Measurements from ENCODE around the gene CCDC154.
A peak's percentile ranks its signal among the peaks of the same experiment; 100 is the strongest.

The CCDC154 gene

DNA sequence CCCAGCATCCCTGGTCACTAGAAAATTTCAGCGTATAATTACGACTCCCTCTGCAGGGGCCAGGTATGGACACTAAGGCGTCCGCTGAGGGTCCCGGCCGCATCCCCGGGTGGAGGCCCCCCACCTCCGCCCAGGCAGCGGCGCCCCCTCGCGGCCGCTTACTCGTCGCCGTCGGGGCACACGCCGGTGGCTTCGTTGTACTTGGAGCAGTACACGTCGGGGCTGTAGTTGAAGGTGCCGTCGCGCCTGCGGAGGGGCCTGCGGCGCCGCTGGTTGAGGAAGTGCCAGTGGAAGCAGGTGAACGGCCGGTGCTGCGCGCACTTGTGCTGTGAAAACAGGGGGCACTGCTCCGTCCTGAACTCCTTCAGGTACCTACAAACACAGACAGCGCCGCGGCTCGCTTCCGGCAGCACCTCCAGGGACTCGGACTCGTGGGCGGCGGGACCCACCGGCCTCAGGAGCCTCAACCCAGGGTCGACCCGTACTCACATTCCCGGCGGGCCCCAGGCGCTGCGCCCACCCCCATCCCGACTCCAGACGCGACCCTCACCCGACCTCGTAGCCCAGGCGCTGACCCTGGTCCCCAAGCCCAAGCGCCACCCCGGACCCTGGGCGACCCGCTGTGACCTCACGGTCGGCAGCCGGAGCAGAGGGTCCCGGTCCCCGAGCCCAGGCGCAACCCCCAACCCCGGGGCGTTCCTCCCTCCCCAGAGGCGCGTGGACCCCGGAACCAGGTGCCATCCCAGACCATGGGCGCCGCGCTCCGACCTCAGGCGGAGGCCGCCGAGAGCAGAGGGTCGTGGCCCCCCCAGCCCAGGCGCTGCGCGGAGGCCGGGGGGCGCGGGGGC is 30.4 kb downstream of the CCDC154 start (continued):
- TF ChIP-seq ZNF677 (tag by site-specific recombination; IDR thresholded peaks at IDR 0.05) (no peak), KLF7 (tag by site-specific recombination; IDR thresholded peaks at IDR 0.05; ENCODE audit: borderline replicate concordance) (no peak), ZNF146 (tag by site-specific recombination; IDR thresholded peaks at IDR 0.05) (0 out of 2 replicates have a peak, but pooled peaks have one; percentile 15), IKZF3 (tag by site-specific recombination; IDR thresholded peaks at IDR 0.05) (no peak), ZNF16 (tag by site-specific recombination; IDR thresholded peaks at IDR 0.05; ENCODE audit: low read depth) (no peak), HOXC10 (CRISPR knock-in tag; IDR thresholded peaks at IDR 0.05) (no peak), ZNF571 (tag by site-specific recombination; IDR thresholded peaks at IDR 0.05) (no peak), ZNF792 (tag by site-specific recombination; IDR thresholded peaks at IDR 0.05) (no peak), ZNF558 (tag by site-specific recombination; IDR thresholded peaks at IDR 0.05) (no peak), GFI1B (tag by site-specific recombination; IDR thresholded peaks at IDR 0.05) (no peak), ZNF530 (tag by site-specific recombination; IDR thresholded peaks at IDR 0.05; ENCODE audit: low read depth) (no peak), SP7 (tag by site-specific recombination; IDR thresholded peaks at IDR 0.05) (0 out of 2 replicates have a peak, but pooled peaks have one; percentile 19), KLF16 (tag by site-specific recombination; IDR thresholded peaks at IDR 0.05) (no peak), ZNF555 (tag by site-specific recombination; conservative IDR thresholded peaks at IDR 0.05) (no peak), ZNF138 (tag by site-specific recombination; IDR thresholded peaks at IDR 0.05; ENCODE audit: borderline replicate concordance) (no peak), ZFP69B (tag by site-specific recombination; IDR thresholded peaks at IDR 0.05) (peak; percentile 84), ZNF660 (tag by site-specific recombination; IDR thresholded peaks at IDR 0.05) (no peak), KLF9 (tag by site-specific recombination; IDR thresholded peaks at IDR 0.05; ENCODE audit: low read depth) (no peak), ZNF292 (tag by site-specific recombination; IDR thresholded peaks at IDR 0.05; ENCODE audit: borderline replicate concordance, low read depth) (no peak), ZNF585B (tag by site-specific recombination; IDR thresholded peaks at IDR 0.05) (no peak), ZNF433 (tag by site-specific recombination; IDR thresholded peaks at IDR 0.05; ENCODE audit: low read depth) (no peak), ZNF10 (tag by site-specific recombination; IDR thresholded peaks at IDR 0.05) (0 out of 2 replicates have a peak, but pooled peaks have one; percentile 47), ZNF76 (tag by site-specific recombination; IDR thresholded peaks at IDR 0.05; ENCODE audit: borderline replicate concordance, low read depth) (no peak), ZNF501 (tag by site-specific recombination; IDR thresholded peaks at IDR 0.05) (no peak), PRDM1 (tag by site-specific recombination; IDR thresholded peaks at IDR 0.05) (no peak), ZBTB20 (tag by site-specific recombination; IDR thresholded peaks at IDR 0.05) (no peak; the same call in 1 of the 2 replicates), ZNF404 (tag by site-specific recombination; IDR thresholded peaks at IDR 0.05) (no peak), ZBTB17 (tag by site-specific recombination; IDR thresholded peaks at IDR 0.05) (no peak)
- TF ChIP-seq, protein P1, sequence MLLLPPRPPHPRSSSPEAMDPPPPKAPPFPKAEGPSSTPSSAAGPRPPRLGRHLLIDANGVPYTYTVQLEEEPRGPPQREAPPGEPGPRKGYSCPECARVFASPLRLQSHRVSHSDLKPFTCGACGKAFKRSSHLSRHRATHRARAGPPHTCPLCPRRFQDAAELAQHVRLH (tag by site-specific recombination; IDR thresholded peaks at IDR 0.05) = peak; percentile 41; the same call in 1 of the 2 replicates
- TF ChIP-seq, protein P2, sequence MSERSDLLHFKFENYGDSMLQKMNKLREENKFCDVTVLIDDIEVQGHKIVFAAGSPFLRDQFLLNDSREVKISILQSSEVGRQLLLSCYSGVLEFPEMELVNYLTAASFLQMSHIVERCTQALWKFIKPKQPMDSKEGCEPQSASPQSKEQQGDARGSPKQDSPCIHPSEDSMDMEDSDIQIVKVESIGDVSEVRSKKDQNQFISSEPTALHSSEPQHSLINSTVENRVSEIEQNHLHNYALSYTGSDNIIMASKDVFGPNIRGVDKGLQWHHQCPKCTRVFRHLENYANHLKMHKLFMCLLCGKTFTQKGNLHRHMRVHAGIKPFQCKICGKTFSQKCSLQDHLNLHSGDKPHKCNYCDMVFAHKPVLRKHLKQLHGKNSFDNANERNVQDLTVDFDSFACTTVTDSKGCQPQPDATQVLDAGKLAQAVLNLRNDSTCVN (tag by site-specific recombination; optimal IDR thresholded peaks at IDR 0.05) = peak; percentile 57
- TF ChIP-seq, protein P3, sequence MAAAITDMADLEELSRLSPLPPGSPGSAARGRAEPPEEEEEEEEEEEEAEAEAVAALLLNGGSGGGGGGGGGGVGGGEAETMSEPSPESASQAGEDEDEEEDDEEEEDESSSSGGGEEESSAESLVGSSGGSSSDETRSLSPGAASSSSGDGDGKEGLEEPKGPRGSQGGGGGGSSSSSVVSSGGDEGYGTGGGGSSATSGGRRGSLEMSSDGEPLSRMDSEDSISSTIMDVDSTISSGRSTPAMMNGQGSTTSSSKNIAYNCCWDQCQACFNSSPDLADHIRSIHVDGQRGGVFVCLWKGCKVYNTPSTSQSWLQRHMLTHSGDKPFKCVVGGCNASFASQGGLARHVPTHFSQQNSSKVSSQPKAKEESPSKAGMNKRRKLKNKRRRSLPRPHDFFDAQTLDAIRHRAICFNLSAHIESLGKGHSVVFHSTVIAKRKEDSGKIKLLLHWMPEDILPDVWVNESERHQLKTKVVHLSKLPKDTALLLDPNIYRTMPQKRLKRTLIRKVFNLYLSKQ (tag by site-specific recombination; IDR thresholded peaks at IDR 0.05; ENCODE audit: borderline replicate concordance) = no peak
- TF ChIP-seq, protein P4, sequence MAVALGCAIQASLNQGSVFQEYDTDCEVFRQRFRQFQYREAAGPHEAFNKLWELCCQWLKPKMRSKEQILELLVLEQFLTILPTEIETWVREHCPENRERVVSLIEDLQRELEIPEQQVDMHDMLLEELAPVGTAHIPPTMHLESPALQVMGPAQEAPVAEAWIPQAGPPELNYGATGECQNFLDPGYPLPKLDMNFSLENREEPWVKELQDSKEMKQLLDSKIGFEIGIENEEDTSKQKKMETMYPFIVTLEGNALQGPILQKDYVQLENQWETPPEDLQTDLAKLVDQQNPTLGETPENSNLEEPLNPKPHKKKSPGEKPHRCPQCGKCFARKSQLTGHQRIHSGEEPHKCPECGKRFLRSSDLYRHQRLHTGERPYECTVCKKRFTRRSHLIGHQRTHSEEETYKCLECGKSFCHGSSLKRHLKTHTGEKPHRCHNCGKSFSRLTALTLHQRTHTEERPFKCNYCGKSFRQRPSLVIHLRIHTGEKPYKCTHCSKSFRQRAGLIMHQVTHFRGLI (tag by site-specific recombination; IDR thresholded peaks at IDR 0.05) = no peak
- TF ChIP-seq, protein P5, sequence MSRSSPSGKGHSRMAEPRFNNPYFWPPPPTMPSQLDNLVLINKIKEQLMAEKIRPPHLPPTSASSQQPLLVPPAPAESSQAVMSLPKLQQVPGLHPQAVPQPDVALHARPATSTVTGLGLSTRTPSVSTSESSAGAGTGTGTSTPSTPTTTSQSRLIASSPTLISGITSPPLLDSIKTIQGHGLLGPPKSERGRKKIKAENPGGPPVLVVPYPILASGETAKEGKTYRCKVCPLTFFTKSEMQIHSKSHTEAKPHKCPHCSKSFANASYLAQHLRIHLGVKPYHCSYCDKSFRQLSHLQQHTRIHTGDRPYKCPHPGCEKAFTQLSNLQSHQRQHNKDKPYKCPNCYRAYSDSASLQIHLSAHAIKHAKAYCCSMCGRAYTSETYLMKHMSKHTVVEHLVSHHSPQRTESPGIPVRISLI (tag by site-specific recombination; IDR thresholded peaks at IDR 0.05) = no peak
- TF ChIP-seq, protein P6, sequence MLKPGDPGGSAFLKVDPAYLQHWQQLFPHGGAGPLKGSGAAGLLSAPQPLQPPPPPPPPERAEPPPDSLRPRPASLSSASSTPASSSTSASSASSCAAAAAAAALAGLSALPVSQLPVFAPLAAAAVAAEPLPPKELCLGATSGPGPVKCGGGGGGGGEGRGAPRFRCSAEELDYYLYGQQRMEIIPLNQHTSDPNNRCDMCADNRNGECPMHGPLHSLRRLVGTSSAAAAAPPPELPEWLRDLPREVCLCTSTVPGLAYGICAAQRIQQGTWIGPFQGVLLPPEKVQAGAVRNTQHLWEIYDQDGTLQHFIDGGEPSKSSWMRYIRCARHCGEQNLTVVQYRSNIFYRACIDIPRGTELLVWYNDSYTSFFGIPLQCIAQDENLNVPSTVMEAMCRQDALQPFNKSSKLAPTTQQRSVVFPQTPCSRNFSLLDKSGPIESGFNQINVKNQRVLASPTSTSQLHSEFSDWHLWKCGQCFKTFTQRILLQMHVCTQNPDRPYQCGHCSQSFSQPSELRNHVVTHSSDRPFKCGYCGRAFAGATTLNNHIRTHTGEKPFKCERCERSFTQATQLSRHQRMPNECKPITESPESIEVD (tag by site-specific recombination; IDR thresholded peaks at IDR 0.05) = no peak

Measured in HEK293 (cell line).